GM06990 (cell line): Measurements from ENCODE around the gene SLC6A3.
A peak's percentile ranks its signal among the peaks of the same experiment; 100 is the strongest.

Experiments used
- DNase-seq: peaks from one replicate; pipeline ENCODE4 v3.0.0-alpha.2; 2011; ENCODE audit not compliant: insufficient read length; ENCODE audit errors: extremely low read depth
- H3K27me3 ChIP-seq: replicated peaks from 2 replicates; pipeline ENCODE4 v1.6.0; 2011; ENCODE audit warnings: low read length; ENCODE audit not compliant: control insufficient read depth, insufficient read depth
- H3K36me3 ChIP-seq: 2 replicates; pipeline ENCODE4 v1.5.1; 2011; ENCODE audit warnings: low read length; ENCODE audit not compliant: control insufficient read depth, insufficient read depth
- H3K4me3 ChIP-seq: replicated peaks from 2 replicates; pipeline ENCODE4 v1.5.1; 2011; ENCODE audit warnings: low read depth, mild to moderate bottlenecking, control low read depth, low read length
- TF ChIP-seq, protein P1 (sequence below): IDR thresholded peaks from 2 replicates; pipeline ENCODE4 v1.5.1; 2011; ENCODE audit warnings: low read length, control low read depth, mild to moderate bottlenecking, inconsistent platforms; ENCODE audit not compliant: insufficient read depth, poor library complexity, severe bottlenecking

SLC6A3 gene

DNA sequence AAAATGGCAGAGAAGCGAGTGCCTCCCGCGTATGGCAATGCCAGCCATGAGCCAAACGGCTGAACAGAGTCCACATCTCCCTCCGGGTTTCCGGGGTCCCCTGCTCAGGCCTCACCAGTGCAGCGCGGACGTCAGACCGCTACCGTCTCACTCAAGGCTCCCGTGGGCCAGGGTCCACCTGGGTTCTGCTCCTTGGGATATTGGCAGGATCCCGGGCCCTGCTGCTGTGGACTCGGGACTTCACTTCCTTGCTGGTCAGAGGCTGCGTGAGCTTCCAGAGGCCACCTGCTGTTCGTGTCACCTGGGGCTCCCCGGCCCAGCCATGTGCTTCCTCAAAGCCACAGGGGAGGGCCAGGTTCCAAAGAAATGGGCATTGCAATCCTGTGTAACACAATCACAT, 61.9 kb downstream of the SLC6A3 start:
- TF ChIP-seq, protein P1, sequence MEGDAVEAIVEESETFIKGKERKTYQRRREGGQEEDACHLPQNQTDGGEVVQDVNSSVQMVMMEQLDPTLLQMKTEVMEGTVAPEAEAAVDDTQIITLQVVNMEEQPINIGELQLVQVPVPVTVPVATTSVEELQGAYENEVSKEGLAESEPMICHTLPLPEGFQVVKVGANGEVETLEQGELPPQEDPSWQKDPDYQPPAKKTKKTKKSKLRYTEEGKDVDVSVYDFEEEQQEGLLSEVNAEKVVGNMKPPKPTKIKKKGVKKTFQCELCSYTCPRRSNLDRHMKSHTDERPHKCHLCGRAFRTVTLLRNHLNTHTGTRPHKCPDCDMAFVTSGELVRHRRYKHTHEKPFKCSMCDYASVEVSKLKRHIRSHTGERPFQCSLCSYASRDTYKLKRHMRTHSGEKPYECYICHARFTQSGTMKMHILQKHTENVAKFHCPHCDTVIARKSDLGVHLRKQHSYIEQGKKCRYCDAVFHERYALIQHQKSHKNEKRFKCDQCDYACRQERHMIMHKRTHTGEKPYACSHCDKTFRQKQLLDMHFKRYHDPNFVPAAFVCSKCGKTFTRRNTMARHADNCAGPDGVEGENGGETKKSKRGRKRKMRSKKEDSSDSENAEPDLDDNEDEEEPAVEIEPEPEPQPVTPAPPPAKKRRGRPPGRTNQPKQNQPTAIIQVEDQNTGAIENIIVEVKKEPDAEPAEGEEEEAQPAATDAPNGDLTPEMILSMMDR = no peak
- no peak for DNase-seq
- Histone ChIP-seq H3K36me3 (no peaks in the 10 kb centered on the region), H3K27me3 (peaks cover 2% of the 10 kb centered on the region), H3K4me3 (no peak overlapping the region)

DNA sequence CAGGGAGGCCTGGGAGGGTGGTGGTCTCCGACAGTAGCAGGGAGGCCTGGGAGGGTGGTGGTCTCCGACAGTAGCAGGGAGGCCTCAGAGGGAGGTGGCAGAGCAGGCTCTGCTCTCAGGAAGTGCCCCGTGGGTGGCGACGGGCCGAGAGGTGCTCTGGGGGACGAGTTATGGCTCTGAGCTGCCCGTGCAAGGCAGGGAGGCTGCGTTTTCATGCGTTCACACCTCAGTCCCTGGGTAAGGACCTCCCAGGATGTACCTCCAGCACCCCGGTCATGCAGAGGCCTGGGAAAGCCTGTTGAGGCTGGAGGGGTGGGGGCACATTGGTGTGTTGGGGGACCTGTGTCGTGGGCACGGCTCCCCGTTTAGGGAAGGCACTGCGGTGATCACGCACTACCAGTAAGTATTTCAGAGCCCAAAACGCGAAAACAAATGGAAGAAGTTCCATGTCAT, 63.0 kb downstream of the SLC6A3 start:
- Histone ChIP-seq H3K27me3 (peaks cover 2% of the 10 kb centered on the region), H3K4me3 (no peak overlapping the region), H3K36me3 (no peaks in the 10 kb centered on the region)
- TF ChIP-seq, protein P1 = no peak
- DNase-seq = no peak

DNA sequence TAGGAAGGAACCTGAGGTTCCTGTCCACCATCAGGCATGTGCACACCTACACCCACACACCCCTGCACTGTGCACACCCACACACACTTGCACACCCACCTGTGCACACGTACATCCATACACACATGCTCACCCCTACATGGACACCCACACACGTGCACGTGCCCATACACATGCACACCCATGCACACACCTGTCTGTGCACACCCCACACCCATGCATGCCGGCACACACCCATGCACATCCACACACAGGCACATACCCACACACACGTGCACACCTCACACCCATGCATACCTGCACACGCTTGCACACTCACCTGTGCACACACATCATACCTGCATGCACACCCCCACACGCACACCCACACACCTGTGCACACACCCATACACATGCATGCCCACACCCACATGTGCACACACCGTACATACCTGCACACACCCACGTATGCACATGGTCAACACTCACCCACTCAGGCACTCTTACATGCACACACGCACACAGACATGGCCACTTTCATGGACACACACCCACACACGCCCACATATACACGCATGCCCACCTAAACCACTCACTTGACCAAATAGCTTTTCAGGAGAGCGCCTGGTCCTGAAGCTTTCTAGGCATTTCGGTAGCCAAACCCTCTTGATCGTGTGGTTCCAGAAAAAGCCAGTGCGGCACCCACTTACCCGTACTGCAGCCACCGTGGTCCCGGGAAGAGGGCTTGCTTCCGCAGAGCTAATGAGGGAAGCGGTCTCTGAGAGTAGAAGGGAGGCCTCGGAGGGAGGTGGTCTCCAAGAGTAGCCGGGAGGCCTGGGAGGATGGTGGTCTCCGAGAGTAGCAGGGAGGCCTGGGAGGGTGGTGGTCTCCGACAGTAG, 63.6 kb downstream of the SLC6A3 start:
- TF ChIP-seq, protein P1 = no peak
- Histone ChIP-seq H3K4me3 (no peak overlapping the region), H3K27me3 (no peaks in the 10 kb centered on the region; the same call in 1 of the 2 replicates)

DNA sequence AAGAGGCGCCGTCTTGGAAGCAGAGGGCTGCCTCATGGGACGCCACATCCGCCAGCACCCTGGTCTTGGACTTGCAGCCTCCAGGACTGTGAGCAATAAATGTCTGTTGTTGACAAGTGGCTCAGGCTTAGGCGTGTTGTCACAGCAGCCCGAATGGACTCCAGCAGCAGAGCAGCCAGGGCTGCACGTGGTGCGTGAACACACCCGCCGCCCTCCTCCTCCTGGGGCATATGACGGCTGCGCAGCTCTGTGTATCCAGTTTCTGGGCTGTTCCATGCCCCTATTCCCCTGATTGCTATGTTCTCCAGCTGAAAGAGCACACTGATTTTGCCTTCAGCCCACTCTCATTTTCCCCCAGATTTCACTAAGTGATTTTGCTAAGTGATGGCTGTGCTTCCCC, 64.3 kb downstream of the SLC6A3 start:
- Histone ChIP-seq H3K36me3 (no peaks in the 10 kb centered on the region), H3K4me3 (no peak overlapping the region), H3K27me3 (no peaks in the 10 kb centered on the region; the same call in 1 of the 2 replicates)
- TF ChIP-seq, protein P1 = no peak
- DNase-seq = no peak

More for the DNA sequence above, 63.6 kb downstream of the SLC6A3 start:
- no peak for DNase-seq
- no peaks in the 10 kb centered on the region for H3K36me3 ChIP-seq

DNA sequence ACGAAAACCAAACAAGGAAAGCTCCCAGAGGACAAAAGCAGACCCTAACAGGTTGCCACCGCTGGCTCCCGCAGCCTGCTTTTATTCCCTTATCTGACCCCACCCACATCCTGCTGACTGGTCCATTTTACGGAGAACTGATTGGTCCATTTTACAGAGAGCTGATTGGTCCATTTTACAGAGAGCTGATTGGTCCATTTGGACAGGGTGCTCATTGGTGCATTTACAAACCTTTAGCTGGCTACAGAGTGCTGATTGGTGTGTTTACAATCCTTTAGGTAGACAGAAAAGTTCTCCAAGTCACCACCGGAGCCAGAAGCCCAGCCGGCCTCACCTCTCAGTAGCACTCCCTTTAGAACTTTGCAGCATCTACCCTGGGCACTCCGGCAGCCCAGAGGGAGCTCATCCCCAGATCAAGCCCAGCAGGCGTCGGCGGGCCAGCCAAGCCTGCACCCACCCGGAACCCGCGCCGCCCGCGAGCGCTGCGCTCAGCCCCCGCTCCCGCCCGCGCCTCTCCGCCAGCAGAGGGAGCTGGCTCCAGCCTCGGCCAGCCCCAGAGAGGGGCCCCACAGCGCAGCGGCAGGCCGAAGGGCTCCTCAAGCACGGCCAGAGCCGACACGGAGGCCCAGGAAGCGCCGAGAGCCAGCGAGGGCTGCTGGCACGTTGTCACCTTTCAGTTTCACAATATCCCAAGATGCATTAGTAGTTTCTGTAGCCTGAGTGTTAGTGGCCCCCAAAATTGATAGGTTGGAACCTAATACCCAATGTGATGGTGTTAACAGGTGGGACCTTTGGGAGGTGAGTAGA, 65.0 kb downstream of the SLC6A3 start:
- H3K27me3 ChIP-seq = no peaks in the 10 kb centered on the region; the same call in none of the 2 replicates
- DNase-seq = peak; percentile 66
- no peaks in the 10 kb centered on the region for H3K36me3 ChIP-seq
- no peak overlapping the region; the same call in 1 of the 2 replicates for H3K4me3 ChIP-seq
- TF ChIP-seq, protein P1 = peak; percentile 56
